Panc1 (cell line): ENCODE results near the gene KCNAB2. TPM values are rescaled to one million over a fixed set of nuclear protein-coding genes. Genes with fewer than 3 reads are reported as not detected.

Experiments
- ATAC-seq: fragments of 200-7000 bp; cut with Tn5 transposase; 2 replicates; pipeline ENCODE4 v1.9.1; 2020; ENCODE audit warnings: mild to moderate bottlenecking, moderate library complexity
- BruUV-seq: library from RNA; stranded (reverse); fragments of 400-500 nt; replicated peaks from 2 replicates; lab custom pipeline; 2021; lab: Mats Ljungman, UMichigan
- CTCF ChIA-PET: fragments of 300-600 bp; sonication (Branson Sonifier 250); formaldehyde crosslinking; loops from one replicate; lab custom pipeline; 2022; ENCODE audit warnings: antibody characterized with exemption; lab: Charles Lee
- POLR2A ChIA-PET: fragments of 300-600 bp; sonication (Branson Sonifier 250); formaldehyde crosslinking; loops from one replicate; lab custom pipeline; 2022; ENCODE audit warnings: antibody characterized with exemption; lab: Charles Lee
- DNase-seq: peaks from one replicate; pipeline ENCODE4 v3.0.0-alpha.2; 2010; ENCODE audit warnings: low read depth, low spot score
- H3K27ac ChIP-seq: 2 replicates; pipeline ENCODE4 v1.5.1; 2011; ENCODE audit warnings: mild to moderate bottlenecking, low read length, inconsistent platforms
- H3K27me3 ChIP-seq: fragments of 200-500 bp; sonication (Bioruptor generic); 2 replicates; pipeline ENCODE4 v1.6.0; 2014; ENCODE audit warnings: low read length, inconsistent platforms; ENCODE audit not compliant: control insufficient read depth, insufficient read depth
- H3K36me3 ChIP-seq: fragments of 200-500 bp; sonication (Bioruptor generic); 2 replicates; pipeline ENCODE4 v1.5.1; 2014; ENCODE audit warnings: inconsistent platforms, mild to moderate bottlenecking, low read length, moderate library complexity; ENCODE audit not compliant: control insufficient read depth, insufficient read depth
- H3K4me1 ChIP-seq: 2 replicates; pipeline ENCODE4 v1.5.1; 2011; ENCODE audit warnings: inconsistent platforms, mild to moderate bottlenecking, low read length, moderate library complexity; ENCODE audit not compliant: control insufficient read depth, insufficient read depth
- H3K4me3 ChIP-seq, 2 experiments: 2 replicates each; pipeline ENCODE4 v1.5.1; 2011 to 2012; ENCODE audit warnings: low read depth in 2 of 2, low read length in 2 of 2, mild to moderate bottlenecking in 2 of 2, inconsistent platforms in 1 of 2, moderate library complexity in 1 of 2
- H3K9me3 ChIP-seq: fragments of 200-500 bp; sonication (Bioruptor generic); 2 replicates; pipeline ENCODE4 v1.5.1; 2014; ENCODE audit warnings: low read depth, mild to moderate bottlenecking, inconsistent platforms, low read length, moderate library complexity; ENCODE audit not compliant: control insufficient read depth, insufficient read depth
- POLR2AphosphoS5 ChIP-seq: IDR thresholded peaks from 2 replicates; pipeline ENCODE4 v1.6.1; 2012; ENCODE audit warnings: mild to moderate bottlenecking, low read depth, low read length, moderate library complexity
- REST ChIP-seq, 2 experiments: IDR thresholded peaks; 2 replicates each; pipeline ENCODE4 v1.6.1; 2011 to 2012; ENCODE audit warnings: low read depth in 2 of 2, control low read depth in 1 of 2, low read length in 1 of 2, mild to moderate bottlenecking in 1 of 2, moderate library complexity in 1 of 2; ENCODE audit not compliant: insufficient read depth in 1 of 2
- SIN3A ChIP-seq: IDR thresholded peaks from 2 replicates; pipeline ENCODE4 v1.6.1; 2012; ENCODE audit warnings: low read depth, mild to moderate bottlenecking, low read length, moderate library complexity, borderline replicate concordance; ENCODE audit not compliant: insufficient read depth
- TCF7L2 ChIP-seq: IDR thresholded peaks from 2 replicates; pipeline ENCODE4 v1.6.1; 2011; ENCODE audit warnings: mild to moderate bottlenecking, low read depth, low read length, inconsistent platforms
- in situ Hi-C: cut with HindIII; loops from 2 replicates; pipeline ENCODE4 v1.10.0; 2016; ENCODE audit warnings: low sequenced_read_pairs, low pct_unique_long_range_greater_than_20kb
- intact Hi-C: fragments of 100-400 bp; cut with micrococcal nuclease; formaldehyde crosslinking; loops from one replicate; pipeline ENCODE4 v1.10.0; 2022; ENCODE audit not compliant: unreplicated experiment
- total RNA-seq: library from RNA; stranded (reverse); gene quantifications from one replicate; pipeline ENCODE4 v1.2.1, GENCODE V29; 2021; ENCODE audit not compliant: unreplicated experiment
- TF ChIP-seq, protein P1 (sequence below): fragments of 450-650 bp; IDR thresholded peaks from 2 replicates; pipeline ENCODE4 v1.5.1; 2017; ENCODE audit warnings: mild to moderate bottlenecking

KCNAB2 gene
- total RNA-seq, 1 experiment from 2014 or later = 27.6 TPM

- ATAC-seq (no peak), DNase-seq (no peak)
- in situ Hi-C loops = no loop called here
- ChIA-PET POLR2A (no interaction called here), CTCF (no interaction called here)
- Histone ChIP-seq H3K27me3 (no peaks in the 10 kb centered on the region), H3K27ac (no peak overlapping the region), H3K4me1 (no peaks in the 10 kb centered on the region), H3K9me3 (no peaks in the 10 kb centered on the region), H3K36me3 (no peaks in the 10 kb centered on the region), H3K4me3 (no peak overlapping the region)
- BruUV-seq = TSS peak; percentile 94
- intact Hi-C loops = no loop called here
- TF ChIP-seq, protein P1, sequence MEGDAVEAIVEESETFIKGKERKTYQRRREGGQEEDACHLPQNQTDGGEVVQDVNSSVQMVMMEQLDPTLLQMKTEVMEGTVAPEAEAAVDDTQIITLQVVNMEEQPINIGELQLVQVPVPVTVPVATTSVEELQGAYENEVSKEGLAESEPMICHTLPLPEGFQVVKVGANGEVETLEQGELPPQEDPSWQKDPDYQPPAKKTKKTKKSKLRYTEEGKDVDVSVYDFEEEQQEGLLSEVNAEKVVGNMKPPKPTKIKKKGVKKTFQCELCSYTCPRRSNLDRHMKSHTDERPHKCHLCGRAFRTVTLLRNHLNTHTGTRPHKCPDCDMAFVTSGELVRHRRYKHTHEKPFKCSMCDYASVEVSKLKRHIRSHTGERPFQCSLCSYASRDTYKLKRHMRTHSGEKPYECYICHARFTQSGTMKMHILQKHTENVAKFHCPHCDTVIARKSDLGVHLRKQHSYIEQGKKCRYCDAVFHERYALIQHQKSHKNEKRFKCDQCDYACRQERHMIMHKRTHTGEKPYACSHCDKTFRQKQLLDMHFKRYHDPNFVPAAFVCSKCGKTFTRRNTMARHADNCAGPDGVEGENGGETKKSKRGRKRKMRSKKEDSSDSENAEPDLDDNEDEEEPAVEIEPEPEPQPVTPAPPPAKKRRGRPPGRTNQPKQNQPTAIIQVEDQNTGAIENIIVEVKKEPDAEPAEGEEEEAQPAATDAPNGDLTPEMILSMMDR = no peak
- TF ChIP-seq POLR2AphosphoS5 (no peak), SIN3A (no peak), REST (IDR thresholded peaks at IDR 0.05; ENCODE audit: insufficient read depth in 1 of 2, low read depth in 2 of 2, low read length in 1 of 2) (no peak), TCF7L2 (no peak)
Measured at GRCh38 chr1:6149597-6149996, 103.9 kb downstream of the KCNAB2 start.

DNA sequence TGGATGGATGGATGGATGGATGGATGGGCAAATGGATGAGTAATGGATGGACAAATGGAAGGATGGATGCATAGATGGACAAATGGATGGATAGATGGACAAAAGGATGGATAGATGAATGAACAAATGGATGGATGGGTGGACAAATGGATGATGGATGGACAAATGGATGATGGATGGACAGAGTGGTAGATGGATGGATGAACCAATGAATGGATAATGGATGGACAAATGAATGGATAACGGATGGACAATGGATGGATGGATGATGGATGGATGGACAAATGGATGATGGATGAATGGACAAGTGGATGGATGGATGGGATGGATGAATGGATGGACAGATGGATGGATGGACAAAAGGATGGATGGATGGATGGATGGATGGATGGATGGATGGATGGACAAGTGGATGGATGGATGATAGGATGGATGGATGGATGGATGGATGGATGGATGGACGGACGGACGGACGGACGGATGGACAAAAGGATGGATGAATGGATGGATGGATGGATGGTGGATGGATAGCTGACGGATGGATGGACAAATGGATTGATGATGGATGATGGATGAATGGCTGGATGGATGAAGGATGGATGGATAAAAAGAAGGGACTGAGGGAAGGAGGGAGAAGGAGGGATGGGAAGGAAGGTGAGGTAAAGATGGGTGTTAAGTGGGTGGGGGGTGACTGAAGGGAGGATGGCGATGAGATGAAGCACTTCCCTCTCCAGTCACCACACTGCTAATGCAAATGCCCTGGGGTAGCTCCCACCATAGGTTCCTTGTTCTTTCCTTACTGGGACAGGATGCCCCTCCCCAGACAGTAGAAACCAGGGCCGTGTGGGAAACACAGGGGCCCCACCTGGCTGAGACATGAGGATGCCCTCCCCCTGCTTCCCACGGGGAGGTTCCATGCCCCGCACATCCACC lies 104.6 kb downstream of the KCNAB2 start:
- ATAC-seq (no peak), DNase-seq (no peak)
- Histone ChIP-seq H3K9me3 (no peaks in the 10 kb centered on the region), H3K27ac (no peak overlapping the region), H3K36me3 (no peaks in the 10 kb centered on the region), H3K4me3 (no peak overlapping the region), H3K27me3 (no peaks in the 10 kb centered on the region), H3K4me1 (no peaks in the 10 kb centered on the region)
- in situ Hi-C loops (no loop called here), intact Hi-C loops (no loop called here)
- CTCF ChIA-PET = no interaction called here
- TF ChIP-seq REST (IDR thresholded peaks at IDR 0.05; ENCODE audit: insufficient read depth in 1 of 2, low read depth in 2 of 2, low read length in 1 of 2) (no peak), TCF7L2 (no peak)
- no TSS peak for BruUV-seq
- POLR2A ChIA-PET = no interaction called here

Other genes starting within 250 kb of the KCNAB2 start
- 20.1 TPM for gene NPHP4, start 53.5 kb upstream of the KCNAB2 start, total RNA-seq
- gene CHD5, start 134.4 kb downstream of the KCNAB2 start, total RNA-seq = 62.9 TPM
- gene RPL22, start 153.7 kb downstream of the KCNAB2 start, total RNA-seq = 309 TPM
- 115 TPM for gene RNF207, start 160.2 kb downstream of the KCNAB2 start, total RNA-seq
- gene ICMT, start 190.1 kb downstream of the KCNAB2 start, total RNA-seq = 81.0 TPM
- not detected for gene HES3, start 198.3 kb downstream of the KCNAB2 start, total RNA-seq
- gene GPR153, start 215.2 kb downstream of the KCNAB2 start, total RNA-seq = 5.5 TPM